ENCODE measurements around the gene ZNF219. TPM values are rescaled to one million over a fixed set of nuclear protein-coding genes. Genes with fewer than 3 reads are reported as not detected.
A peak's percentile ranks its signal among the peaks of the same experiment; 100 is the strongest.

Gene ZNF219
- total RNA-seq, 1 experiment from 2014 or later: 6.0 TPM

- DNase-seq: no peak
- no peak overlapping the region for H3K4me2 ChIP-seq (ENCODE audit: low read length)
- no peaks in the 10 kb centered on the region for H3K4me1 ChIP-seq (ENCODE audit: insufficient read depth, low read length)
- no peaks in the 10 kb centered on the region for H3K27me3 ChIP-seq (ENCODE audit: low read length)
- TF ChIP-seq CTCF (conservative IDR thresholded peaks at IDR 0.05; ENCODE audit: low read depth, low read length): peak; percentile 51
- no peak for TF ChIP-seq EZH2 (IDR thresholded peaks at IDR 0.05; ENCODE audit: low read length, unreplicated experiment)
- no peak for TF ChIP-seq EZH2phosphoT487 (IDR thresholded peaks at IDR 0.05; ENCODE audit: borderline replicate concordance, low read length)
- no peaks in the 10 kb centered on the region for H3F3A ChIP-seq (ENCODE audit: low read length, unreplicated experiment)
- ATAC-seq: no peak
- H4K20me1 ChIP-seq (ENCODE audit: low read length): no peaks in the 10 kb centered on the region
- POLR2A ChIA-PET (ENCODE audit: unreplicated experiment): no interaction called here
- BruUV-seq (replicated peaks): no TSS peak
- H3K9me2 ChIP-seq (replicated peaks; ENCODE audit: low read length): no peaks in the 10 kb centered on the region
- H3K36me3 ChIP-seq (ENCODE audit: low read depth, low read length): no peaks in the 10 kb centered on the region
- H3K9ac ChIP-seq (ENCODE audit: low read length): no peak overlapping the region
- H2AFZ ChIP-seq (ENCODE audit: low read length): no peak overlapping the region
- H3K9me3 ChIP-seq (ENCODE audit: low read length): no peaks in the 10 kb centered on the region
- intact Hi-C loops (cut with micrococcal nuclease): no loop called here
- no peak overlapping the region for H3K4me3 ChIP-seq (ENCODE audit: low read length)
- H3K79me2 ChIP-seq (ENCODE audit: low read length): no peaks in the 10 kb centered on the region
- CTCF ChIA-PET: no interaction called here
- no peak overlapping the region for H3K27ac ChIP-seq (ENCODE audit: low read length)
Observed at GRCh38 chr14:21090194-21090939, 8.1 kb downstream of the ZNF219 start.

- ChIA-PET POLR2A (ENCODE audit: unreplicated experiment) (interaction anchor here (0.5 to 0.7 kb wide), 2 partner anchors 9 to 1123 kb away, joined by 3 to 18 read pairs; no protein-coding TSS in a partner anchor), CTCF (interaction anchor here (0.7 to 1.2 kb wide), 2 partner anchors 22 to 23 kb away, joined by 3 read pairs; no protein-coding TSS in a partner anchor)
- Histone ChIP-seq H3K9ac (ENCODE audit: low read length) (no peak overlapping the region), H3K27ac (ENCODE audit: low read length) (no peak overlapping the region), H3F3A (ENCODE audit: low read length, unreplicated experiment) (no peaks in the 10 kb centered on the region), H3K4me2 (ENCODE audit: low read length) (no peak overlapping the region), H4K20me1 (ENCODE audit: low read length) (no peaks in the 10 kb centered on the region), H3K9me2 (replicated peaks; ENCODE audit: low read length) (no peaks in the 10 kb centered on the region), H2AFZ (ENCODE audit: low read length) (no peak overlapping the region), H3K9me3 (ENCODE audit: low read length) (no peaks in the 10 kb centered on the region), H3K4me3 (ENCODE audit: low read length) (no peak overlapping the region), H3K27me3 (ENCODE audit: low read length) (no peaks in the 10 kb centered on the region), H3K36me3 (ENCODE audit: low read depth, low read length) (no peaks in the 10 kb centered on the region), H3K4me1 (ENCODE audit: insufficient read depth, low read length) (no peaks in the 10 kb centered on the region), H3K79me2 (ENCODE audit: low read length) (no peaks in the 10 kb centered on the region)
- ATAC-seq: no peak
- DNase-seq: no peak
- intact Hi-C loops (cut with micrococcal nuclease): no loop called here
- TF ChIP-seq EZH2phosphoT487 (IDR thresholded peaks at IDR 0.05; ENCODE audit: borderline replicate concordance, low read length): no peak
- TF ChIP-seq EZH2 (IDR thresholded peaks at IDR 0.05; ENCODE audit: low read length, unreplicated experiment): no peak
- TF ChIP-seq CTCF (conservative IDR thresholded peaks at IDR 0.05; ENCODE audit: low read depth, low read length): no peak
- no TSS peak for BruUV-seq (replicated peaks)
Observed at GRCh38 chr14:21089877-21090193, 8.6 kb downstream of the ZNF219 start.

GRCh38 chr14:21089271-21089670 lies 9.2 kb downstream of the ZNF219 start:
- H3F3A ChIP-seq (ENCODE audit: low read length, unreplicated experiment): no peaks in the 10 kb centered on the region
- H3K27me3 ChIP-seq (ENCODE audit: low read length): no peaks in the 10 kb centered on the region
- H3K9me2 ChIP-seq (replicated peaks; ENCODE audit: low read length): no peaks in the 10 kb centered on the region
- ChIA-PET POLR2A (ENCODE audit: unreplicated experiment) (interaction anchor here (0.5 to 0.7 kb wide), 2 partner anchors 9 to 1124 kb away, joined by 3 to 18 read pairs; no protein-coding TSS in a partner anchor), CTCF (interaction anchor here (0.7 to 1.2 kb wide), 2 partner anchors 21 to 22 kb away, joined by 3 read pairs; no protein-coding TSS in a partner anchor)
- intact Hi-C loops (cut with micrococcal nuclease): no loop called here
- no peaks in the 10 kb centered on the region for H3K36me3 ChIP-seq (ENCODE audit: low read depth, low read length)
- H3K79me2 ChIP-seq (ENCODE audit: low read length): no peaks in the 10 kb centered on the region
- H3K27ac ChIP-seq (ENCODE audit: low read length): no peak overlapping the region
- no peaks in the 10 kb centered on the region for H3K4me1 ChIP-seq (ENCODE audit: insufficient read depth, low read length)
- H4K20me1 ChIP-seq (ENCODE audit: low read length): no peaks in the 10 kb centered on the region
- no peak for TF ChIP-seq CTCF (conservative IDR thresholded peaks at IDR 0.05; ENCODE audit: low read depth, low read length)
- H3K4me2 ChIP-seq (ENCODE audit: low read length): no peak overlapping the region
- BruUV-seq (replicated peaks): no TSS peak
- DNase-seq (no peak), ATAC-seq (no peak)
- no peak overlapping the region for H3K4me3 ChIP-seq (ENCODE audit: low read length)
- H3K9ac ChIP-seq (ENCODE audit: low read length): no peak overlapping the region
- H3K9me3 ChIP-seq (ENCODE audit: low read length): no peaks in the 10 kb centered on the region
- no peak overlapping the region for H2AFZ ChIP-seq (ENCODE audit: low read length)
